HG03095 (cell line): ENCODE data around the gene OCSTAMP.

Source experiments
- ATAC-seq: cut with Tn5 transposase; IDR thresholded peaks from one replicate; pipeline ENCODE4 v1.9.1; 2021; ENCODE audit warnings: moderate library complexity; ENCODE audit not compliant: unreplicated experiment

OCSTAMP gene

GRCh38 chr20:46520976-46521579 lies 29.4 kb downstream of the OCSTAMP start:
- no peak for ATAC-seq

GRCh38 chr20:46520540-46520939 lies 29.9 kb downstream of the OCSTAMP start:
- no peak for ATAC-seq

- ATAC-seq, result no peak
These were observed 30.9 kb downstream of the OCSTAMP start for GRCh38 chr20:46519471-46520068.

GRCh38 chr20:46512943-46513844 lies 37.3 kb downstream of the OCSTAMP start, which contains the start of gene ZNF334:
TSS of gene ZNF334 (minus strand) at chr20:46513559. CDS start at chr20:46512102, 1,457 bp downstream.
- peak; percentile 59 for ATAC-seq

GRCh38 chr20:46509523-46509922 lies 40.9 kb downstream of the OCSTAMP start:
- ATAC-seq, result no peak

GRCh38 chr20:46507760-46508407 lies 42.6 kb downstream of the OCSTAMP start:
- no peak for ATAC-seq

- ATAC-seq, result no peak
These were observed 44.9 kb downstream of the OCSTAMP start for GRCh38 chr20:46505506-46505905.

- ATAC-seq, result no peak
These were observed 48.5 kb downstream of the OCSTAMP start for GRCh38 chr20:46501961-46502360.

- ATAC-seq, result no peak
These were observed 49.0 kb downstream of the OCSTAMP start for GRCh38 chr20:46501337-46501942.

- ATAC-seq, result no peak
These were observed 56.4 kb downstream of the OCSTAMP start for GRCh38 chr20:46494077-46494476.

- no peak for ATAC-seq
These were observed 59.1 kb downstream of the OCSTAMP start for GRCh38 chr20:46491354-46491753.
